Ovary (tissue), 9 donors: ENCODE results near the gene GRK1. TPM values are rescaled to one million over a fixed set of nuclear protein-coding genes. Genes with fewer than 3 reads are reported as not detected.

Source experiments
- DNase-seq, 5 donors: peaks; one replicate each; pipeline ENCODE4 v3.0.0-alpha.2; 2019 to 2020
- H3K27ac ChIP-seq, 2 donors: fragments of 200-600 bp; one replicate each; pipeline versions ENCODE4 v1.5.1 to v1.8.0; 2019 to 2022
- H3K27me3 ChIP-seq: fragments of 200-600 bp; one replicate; pipeline ENCODE4 v1.8.0; 2022
- H3K36me3 ChIP-seq: fragments of 200-600 bp; sonication (generic); one replicate; pipeline ENCODE4 v1.5.1; 2019
- H3K4me1 ChIP-seq: one replicate; pipeline ENCODE4 v1.8.1; 2013; ENCODE audit warnings: mild to moderate bottlenecking, moderate library complexity; ENCODE audit not compliant: insufficient read depth
- H3K4me3 ChIP-seq: fragments of 200-600 bp; sonication (generic); one replicate; pipeline ENCODE4 v1.5.1; 2017
- H3K9me3 ChIP-seq, 2 donors: fragments of 200-600 bp in 1 of 2; sonication (generic) in 1 of 2; one replicate each; pipeline versions ENCODE4 v1.5.1 to v1.8.1; 2013 to 2019; ENCODE audit warnings: mild to moderate bottlenecking in 1 of 2, moderate library complexity in 1 of 2
- EP300 ChIP-seq: sonication (generic); formaldehyde crosslinking; IDR thresholded peaks from one replicate; pipeline ENCODE4 v1.6.1; 2017; ENCODE audit warnings: antibody characterized with exemption
- POLR2A ChIP-seq: fragments of 450-650 bp; IDR thresholded peaks from one replicate; pipeline ENCODE4 v1.6.1; 2017; ENCODE audit warnings: antibody characterized with exemption, mild to moderate bottlenecking, moderate library complexity
- WGBS, 3 donors: extraction: QIAGEN DNeasy Blood & Tissue Kit in 1 of 3; methylation state at CpG; one replicate each; pipeline versions ENCODE4 v1.1.5 to v1.1.7; 2013 to 2017; 5-methylcytosine and 5-hydroxymethylcytosine counted together
- intact Hi-C, 4 donors: fragments of 100-400 bp; cut with DNase I; formaldehyde crosslinking; loops; one replicate each; pipeline versions ENCODE4 v1.11.0 to v1.15.1; 2022 to 2023
- polyA plus RNA-seq, 2 donors: library from polyadenylated mRNA; stranded (reverse); fragments of 200-250 nt in 1 of 2; fragments of 350-450 nt in 1 of 2; fragmentation: Illumina TruSeq in 1 of 2; extraction: RNeasy Lipid Tissue Mini Kit (QIAGEN cat#74804) in 1 of 2; gene quantifications; one replicate each; pipeline ENCODE4 v1.2.3, GENCODE V29; 2013 to 2014
- total RNA-seq, 7 donors: library from RNA; depleted of rRNA in 2 of 7; stranded (reverse); fragments of >200 nt in 2 of 7; fragmentation: NEBNext Ultra II Directional in 3 of 7; extraction: Animal tissue kit (Norgen Biotek cat#: 25700) in 3 of 7; gene quantifications; one replicate each; pipeline versions ENCODE4 v1.1.0 to v1.2.4, GENCODE V29; 2016 to 2023
- TF ChIP-seq, protein P1 (sequence below), 3 donors: fragments of 450-650 bp in 2 of 3; fragments of 200-600 bp in 1 of 3; IDR thresholded peaks; one replicate each; pipeline versions ENCODE4 v1.5.1 to v1.8.0; 2016 to 2022; ENCODE audit warnings: antibody characterized with exemption in 3 of 3, mild to moderate bottlenecking in 1 of 3
- donor health status: DM: no; HTN: no; CAD: no; lungs with moderate emphysema.
- donor health status: DM: no; HTN: no; CAD: no.
- donor health status: Bipolar disorder and iron deficiency.
- donor health status: DM: yes; HTN: yes; CAD: no.
- donor health status: DM: no; HTN: no; CAD: no.
- donor health status: DM: yes; HTN: yes; CAD: no.

Gene GRK1
- total and polyA plus RNA-seq, 9 donors, result 0.02 to 0.10 (median 0.07) TPM; not detected in 6

- Histone ChIP-seq H3K27me3 (no peaks in the 10 kb centered on the region), H3K4me3 (no peak overlapping the region), H3K36me3 (no peaks in the 10 kb centered on the region), H3K27ac (no peak overlapping the region), H3K4me1 (no peaks in the 10 kb centered on the region), H3K9me3 (no peaks in the 10 kb centered on the region)
- TF ChIP-seq POLR2A (no peak), EP300 (no peak)
- TF ChIP-seq, protein P1, sequence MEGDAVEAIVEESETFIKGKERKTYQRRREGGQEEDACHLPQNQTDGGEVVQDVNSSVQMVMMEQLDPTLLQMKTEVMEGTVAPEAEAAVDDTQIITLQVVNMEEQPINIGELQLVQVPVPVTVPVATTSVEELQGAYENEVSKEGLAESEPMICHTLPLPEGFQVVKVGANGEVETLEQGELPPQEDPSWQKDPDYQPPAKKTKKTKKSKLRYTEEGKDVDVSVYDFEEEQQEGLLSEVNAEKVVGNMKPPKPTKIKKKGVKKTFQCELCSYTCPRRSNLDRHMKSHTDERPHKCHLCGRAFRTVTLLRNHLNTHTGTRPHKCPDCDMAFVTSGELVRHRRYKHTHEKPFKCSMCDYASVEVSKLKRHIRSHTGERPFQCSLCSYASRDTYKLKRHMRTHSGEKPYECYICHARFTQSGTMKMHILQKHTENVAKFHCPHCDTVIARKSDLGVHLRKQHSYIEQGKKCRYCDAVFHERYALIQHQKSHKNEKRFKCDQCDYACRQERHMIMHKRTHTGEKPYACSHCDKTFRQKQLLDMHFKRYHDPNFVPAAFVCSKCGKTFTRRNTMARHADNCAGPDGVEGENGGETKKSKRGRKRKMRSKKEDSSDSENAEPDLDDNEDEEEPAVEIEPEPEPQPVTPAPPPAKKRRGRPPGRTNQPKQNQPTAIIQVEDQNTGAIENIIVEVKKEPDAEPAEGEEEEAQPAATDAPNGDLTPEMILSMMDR (IDR thresholded peaks at IDR 0.05), result no peak
- intact Hi-C loops, result no loop called here
- 70 to 78% (median 72%) methylated on average over 32 of the region's 32 CpGs for WGBS, 3 donors
- no peak for DNase-seq
Observed at GRCh38 chr13:113731192-113732175, 64.5 kb downstream of the GRK1 start.

DNA sequence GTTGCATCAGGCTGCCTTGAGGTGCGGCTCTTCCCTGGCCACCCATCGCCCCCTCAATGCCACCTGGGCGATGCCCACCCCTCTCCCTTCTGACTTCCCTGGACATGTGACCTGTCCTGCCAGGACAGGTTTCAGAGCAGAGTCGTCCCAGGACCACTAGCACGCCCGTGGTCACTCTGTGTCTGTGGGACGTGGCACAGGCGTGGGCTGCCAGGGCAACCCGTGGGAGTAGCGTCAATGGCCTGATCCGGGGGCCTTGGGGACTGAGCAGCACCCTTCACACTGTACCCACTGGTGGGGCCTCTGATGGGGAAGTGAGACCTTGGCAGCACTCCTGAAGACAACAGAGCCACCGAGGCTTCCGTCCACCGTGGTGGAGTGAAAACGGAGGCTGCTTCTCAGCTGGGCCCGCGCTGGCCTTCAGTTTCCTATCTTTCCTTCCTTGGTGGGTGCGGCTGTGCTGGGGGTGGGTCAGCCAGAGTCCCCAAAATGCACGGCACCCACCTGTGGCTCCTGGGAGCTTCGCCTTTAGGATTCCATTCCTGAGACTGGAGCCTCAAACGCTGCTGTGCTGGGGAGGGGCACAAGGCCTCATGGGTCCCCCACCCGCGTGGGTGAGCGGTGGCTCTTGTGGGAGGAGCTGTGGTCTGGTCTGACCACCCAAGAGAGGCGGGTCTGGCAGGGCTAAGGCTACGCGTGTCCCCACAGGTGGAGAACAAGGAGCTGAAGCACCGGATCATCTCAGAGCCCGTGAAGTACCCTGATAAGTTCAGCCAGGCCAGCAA is 65.3 kb downstream of the GRK1 start:
- intact Hi-C loops, result no loop called here
- DNase-seq, result no peak
- no peak overlapping the region for H3K4me3 ChIP-seq
- H3K36me3 ChIP-seq, result no peaks in the 10 kb centered on the region
- TF ChIP-seq POLR2A (no peak), EP300 (no peak)
- no peaks in the 10 kb centered on the region for H3K4me1 ChIP-seq
- no peaks in the 10 kb centered on the region for H3K27me3 ChIP-seq
- H3K27ac ChIP-seq, result no peak overlapping the region
- 72 to 84% (median 74%) methylated on average over 29 of the region's 29 CpGs for WGBS, 3 donors
- H3K9me3 ChIP-seq, result no peaks in the 10 kb centered on the region

GRCh38 chr13:113732961-113733950 is 66.2 kb downstream of the GRK1 start:
- no peaks in the 10 kb centered on the region for H3K9me3 ChIP-seq
- no peaks in the 10 kb centered on the region for H3K4me1 ChIP-seq
- H3K27ac ChIP-seq, result no peak overlapping the region
- no peak for DNase-seq
- H3K4me3 ChIP-seq, result no peak overlapping the region
- H3K27me3 ChIP-seq, result no peaks in the 10 kb centered on the region
- intact Hi-C loops, result no loop called here
- TF ChIP-seq, protein P1 (IDR thresholded peaks at IDR 0.05), result no peak
- TF ChIP-seq POLR2A (no peak), EP300 (no peak)
- no peaks in the 10 kb centered on the region for H3K36me3 ChIP-seq
- 86 to 88% (median 86%) methylated on average over 54 to 55 of the region's 55 CpGs for WGBS, 3 donors

GRCh38 chr13:113734099-113734825 is 67.2 kb downstream of the GRK1 start:
- Histone ChIP-seq H3K27ac (no peak overlapping the region), H3K9me3 (no peaks in the 10 kb centered on the region), H3K4me1 (no peaks in the 10 kb centered on the region), H3K36me3 (no peaks in the 10 kb centered on the region), H3K27me3 (no peaks in the 10 kb centered on the region), H3K4me3 (no peak overlapping the region)
- WGBS, 3 donors, result 70 to 75% (median 75%) methylated on average over 26 of the region's 26 CpGs
- intact Hi-C loops, result no loop called here
- no peak for DNase-seq
- TF ChIP-seq EP300, result no peak
- TF ChIP-seq POLR2A, result no peak
- TF ChIP-seq, protein P1 (IDR thresholded peaks at IDR 0.05), result no peak
